ENCODE data around the gene CACFD1. TPM values are rescaled to one million over a fixed set of nuclear protein-coding genes. Genes with fewer than 3 reads are reported as not detected.

The CACFD1 gene
- total and polyA plus RNA-seq, 2 experiments from 2014 or later = 5.8 to 18.2 TPM

DNA sequence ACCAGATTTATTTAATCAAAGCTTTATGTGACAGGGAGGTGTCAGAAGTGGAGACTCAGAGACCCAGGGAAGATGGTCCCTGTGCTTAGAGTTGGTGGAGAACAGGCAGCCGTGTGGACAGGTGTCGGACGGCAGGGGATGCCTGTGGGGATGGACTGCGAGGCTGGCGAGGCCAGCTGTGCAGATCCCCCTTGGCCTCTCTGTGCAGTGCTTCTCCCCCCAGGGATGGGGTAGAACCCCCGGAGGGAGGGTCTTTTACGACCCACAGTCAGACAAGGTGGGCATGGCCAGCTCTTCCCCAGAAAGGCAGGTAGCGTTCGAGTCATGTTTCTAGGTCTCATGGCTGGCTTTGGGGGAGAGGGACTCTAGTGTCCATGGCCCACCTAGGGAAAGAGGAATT, 23.8 kb downstream of the CACFD1 start:
- ATAC-seq (no peak), DNase-seq (ENCODE audit: low spot score) (no peak)
- Histone ChIP-seq H3K4me2 (no peak overlapping the region), H3K36me3 (ENCODE audit: insufficient read depth) (no peaks in the 10 kb centered on the region), H2AFZ (no peak overlapping the region), H3K9me2 (ENCODE audit: insufficient read depth) (no peaks in the 10 kb centered on the region), H4K20me1 (replicated peaks; ENCODE audit: insufficient read depth) (no peaks in the 10 kb centered on the region), H3K4me1 (ENCODE audit: insufficient read depth) (no peaks in the 10 kb centered on the region; the same call in 1 of the 2 replicates), H3K4me3 (no peak overlapping the region), H3K27me3 (ENCODE audit: insufficient read depth) (no peaks in the 10 kb centered on the region), H3F3A (replicated peaks; ENCODE audit: low read depth) (0 out of 2 replicates have a peak, but pooled peaks cover 2% of the 10 kb centered on the region), H3K79me2 (replicated peaks; ENCODE audit: insufficient read depth) (peaks cover under 1% of the 10 kb centered on the region; the same call in 1 of the 2 replicates), H3K27ac (ENCODE audit: low read depth) (no peak overlapping the region)
- H3K4me3 Mint-ChIP-seq = no peak overlapping the region
- H3K27ac Mint-ChIP-seq = no peak overlapping the region
- H3K36me3 Mint-ChIP-seq (ENCODE audit: low read depth) = no peaks in the 10 kb centered on the region
- no peak for TF ChIP-seq STAT1 (IDR thresholded peaks at IDR 0.05; ENCODE audit: unreplicated experiment)
- TF ChIP-seq CREB1 (CRISPR knock-in tag; IDR thresholded peaks at IDR 0.05; ENCODE audit: low read depth) = no peak
- no peak for TF ChIP-seq ZNF114 (CRISPR knock-in tag; IDR thresholded peaks at IDR 0.05)
- TF ChIP-seq EZH2phosphoT487 (IDR thresholded peaks at IDR 0.05; ENCODE audit: unreplicated experiment) = no peak
- no peak for TF ChIP-seq EZH2 (IDR thresholded peaks at IDR 0.05; ENCODE audit: low read depth, unreplicated experiment)
- TF ChIP-seq, protein P1, sequence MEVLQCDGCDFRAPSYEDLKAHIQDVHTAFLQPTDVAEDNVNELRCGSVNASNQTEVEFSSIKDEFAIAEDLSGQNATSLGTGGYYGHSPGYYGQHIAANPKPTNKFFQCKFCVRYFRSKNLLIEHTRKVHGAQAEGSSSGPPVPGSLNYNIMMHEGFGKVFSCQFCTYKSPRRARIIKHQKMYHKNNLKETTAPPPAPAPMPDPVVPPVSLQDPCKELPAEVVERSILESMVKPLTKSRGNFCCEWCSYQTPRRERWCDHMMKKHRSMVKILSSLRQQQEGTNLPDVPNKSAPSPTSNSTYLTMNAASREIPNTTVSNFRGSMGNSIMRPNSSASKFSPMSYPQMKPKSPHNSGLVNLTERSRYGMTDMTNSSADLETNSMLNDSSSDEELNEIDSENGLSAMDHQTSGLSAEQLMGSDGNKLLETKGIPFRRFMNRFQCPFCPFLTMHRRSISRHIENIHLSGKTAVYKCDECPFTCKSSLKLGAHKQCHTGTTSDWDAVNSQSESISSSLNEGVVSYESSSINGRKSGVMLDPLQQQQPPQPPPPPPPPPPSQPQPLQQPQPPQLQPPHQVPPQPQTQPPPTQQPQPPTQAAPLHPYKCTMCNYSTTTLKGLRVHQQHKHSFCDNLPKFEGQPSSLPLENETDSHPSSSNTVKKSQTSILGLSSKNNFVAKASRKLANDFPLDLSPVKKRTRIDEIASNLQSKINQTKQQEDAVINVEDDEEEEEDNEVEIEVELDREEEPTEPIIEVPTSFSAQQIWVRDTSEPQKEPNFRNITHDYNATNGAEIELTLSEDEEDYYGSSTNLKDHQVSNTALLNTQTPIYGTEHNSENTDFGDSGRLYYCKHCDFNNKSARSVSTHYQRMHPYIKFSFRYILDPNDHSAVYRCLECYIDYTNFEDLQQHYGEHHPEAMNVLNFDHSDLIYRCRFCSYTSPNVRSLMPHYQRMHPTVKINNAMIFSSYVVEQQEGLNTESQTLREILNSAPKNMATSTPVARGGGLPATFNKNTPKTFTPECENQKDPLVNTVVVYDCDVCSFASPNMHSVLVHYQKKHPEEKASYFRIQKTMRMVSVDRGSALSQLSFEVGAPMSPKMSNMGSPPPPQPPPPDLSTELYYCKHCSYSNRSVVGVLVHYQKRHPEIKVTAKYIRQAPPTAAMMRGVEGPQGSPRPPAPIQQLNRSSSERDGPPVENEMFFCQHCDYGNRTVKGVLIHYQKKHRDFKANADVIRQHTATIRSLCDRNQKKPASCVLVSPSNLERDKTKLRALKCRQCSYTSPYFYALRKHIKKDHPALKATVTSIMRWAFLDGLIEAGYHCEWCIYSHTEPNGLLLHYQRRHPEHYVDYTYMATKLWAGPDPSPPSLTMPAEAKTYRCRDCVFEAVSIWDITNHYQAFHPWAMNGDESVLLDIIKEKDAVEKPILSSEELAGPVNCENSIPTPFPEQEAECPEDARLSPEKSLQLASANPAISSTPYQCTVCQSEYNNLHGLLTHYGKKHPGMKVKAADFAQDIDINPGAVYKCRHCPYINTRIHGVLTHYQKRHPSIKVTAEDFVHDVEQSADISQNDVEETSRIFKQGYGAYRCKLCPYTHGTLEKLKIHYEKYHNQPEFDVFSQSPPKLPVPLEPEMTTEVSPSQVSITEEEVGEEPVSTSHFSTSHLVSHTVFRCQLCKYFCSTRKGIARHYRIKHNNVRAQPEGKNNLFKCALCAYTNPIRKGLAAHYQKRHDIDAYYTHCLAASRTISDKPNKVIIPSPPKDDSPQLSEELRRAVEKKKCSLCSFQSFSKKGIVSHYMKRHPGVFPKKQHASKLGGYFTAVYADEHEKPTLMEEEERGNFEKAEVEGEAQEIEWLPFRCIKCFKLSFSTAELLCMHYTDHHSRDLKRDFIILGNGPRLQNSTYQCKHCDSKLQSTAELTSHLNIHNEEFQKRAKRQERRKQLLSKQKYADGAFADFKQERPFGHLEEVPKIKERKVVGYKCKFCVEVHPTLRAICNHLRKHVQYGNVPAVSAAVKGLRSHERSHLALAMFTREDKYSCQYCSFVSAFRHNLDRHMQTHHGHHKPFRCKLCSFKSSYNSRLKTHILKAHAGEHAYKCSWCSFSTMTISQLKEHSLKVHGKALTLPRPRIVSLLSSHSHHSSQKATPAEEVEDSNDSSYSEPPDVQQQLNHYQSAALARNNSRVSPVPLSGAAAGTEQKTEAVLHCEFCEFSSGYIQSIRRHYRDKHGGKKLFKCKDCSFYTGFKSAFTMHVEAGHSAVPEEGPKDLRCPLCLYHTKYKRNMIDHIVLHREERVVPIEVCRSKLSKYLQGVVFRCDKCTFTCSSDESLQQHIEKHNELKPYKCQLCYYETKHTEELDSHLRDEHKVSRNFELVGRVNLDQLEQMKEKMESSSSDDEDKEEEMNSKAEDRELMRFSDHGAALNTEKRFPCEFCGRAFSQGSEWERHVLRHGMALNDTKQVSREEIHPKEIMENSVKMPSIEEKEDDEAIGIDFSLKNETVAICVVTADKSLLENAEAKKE (CRISPR knock-in tag; IDR thresholded peaks at IDR 0.05) = no peak
- no peak for TF ChIP-seq CTCF (conservative IDR thresholded peaks at IDR 0.05; ENCODE audit: low read depth in 2 of 2)
- no peak for TF ChIP-seq ZNF331 (CRISPR knock-in tag; IDR thresholded peaks at IDR 0.05; ENCODE audit: low read depth)
- TF ChIP-seq, protein P2, sequence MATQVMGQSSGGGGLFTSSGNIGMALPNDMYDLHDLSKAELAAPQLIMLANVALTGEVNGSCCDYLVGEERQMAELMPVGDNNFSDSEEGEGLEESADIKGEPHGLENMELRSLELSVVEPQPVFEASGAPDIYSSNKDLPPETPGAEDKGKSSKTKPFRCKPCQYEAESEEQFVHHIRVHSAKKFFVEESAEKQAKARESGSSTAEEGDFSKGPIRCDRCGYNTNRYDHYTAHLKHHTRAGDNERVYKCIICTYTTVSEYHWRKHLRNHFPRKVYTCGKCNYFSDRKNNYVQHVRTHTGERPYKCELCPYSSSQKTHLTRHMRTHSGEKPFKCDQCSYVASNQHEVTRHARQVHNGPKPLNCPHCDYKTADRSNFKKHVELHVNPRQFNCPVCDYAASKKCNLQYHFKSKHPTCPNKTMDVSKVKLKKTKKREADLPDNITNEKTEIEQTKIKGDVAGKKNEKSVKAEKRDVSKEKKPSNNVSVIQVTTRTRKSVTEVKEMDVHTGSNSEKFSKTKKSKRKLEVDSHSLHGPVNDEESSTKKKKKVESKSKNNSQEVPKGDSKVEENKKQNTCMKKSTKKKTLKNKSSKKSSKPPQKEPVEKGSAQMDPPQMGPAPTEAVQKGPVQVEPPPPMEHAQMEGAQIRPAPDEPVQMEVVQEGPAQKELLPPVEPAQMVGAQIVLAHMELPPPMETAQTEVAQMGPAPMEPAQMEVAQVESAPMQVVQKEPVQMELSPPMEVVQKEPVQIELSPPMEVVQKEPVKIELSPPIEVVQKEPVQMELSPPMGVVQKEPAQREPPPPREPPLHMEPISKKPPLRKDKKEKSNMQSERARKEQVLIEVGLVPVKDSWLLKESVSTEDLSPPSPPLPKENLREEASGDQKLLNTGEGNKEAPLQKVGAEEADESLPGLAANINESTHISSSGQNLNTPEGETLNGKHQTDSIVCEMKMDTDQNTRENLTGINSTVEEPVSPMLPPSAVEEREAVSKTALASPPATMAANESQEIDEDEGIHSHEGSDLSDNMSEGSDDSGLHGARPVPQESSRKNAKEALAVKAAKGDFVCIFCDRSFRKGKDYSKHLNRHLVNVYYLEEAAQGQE (IDR thresholded peaks at IDR 0.05; ENCODE audit: unreplicated experiment) = no peak
- no peak for TF ChIP-seq POLR2AphosphoS5 (IDR thresholded peaks at IDR 0.05; ENCODE audit: low read depth)
- no peak for TF ChIP-seq NANOG (IDR thresholded peaks at IDR 0.05; ENCODE audit: borderline replicate concordance)
- no peak for TF ChIP-seq ETS1 (IDR thresholded peaks at IDR 0.05)
- no peak for TF ChIP-seq JUNB (IDR thresholded peaks at IDR 0.05; ENCODE audit: unreplicated experiment)
- H3K27me3 Mint-ChIP-seq (ENCODE audit: insufficient read depth, low read depth, poor library complexity) = peaks cover 4% of the 10 kb centered on the region
- peaks cover 5% of the 10 kb centered on the region for H3K4me1 Mint-ChIP-seq
- H3K9me3 Mint-ChIP-seq = no peaks in the 10 kb centered on the region; the same call in 2 of the 3 replicates

Data from GM23338 (cell line).